HL-60 (cell line): ENCODE data around the gene BZW2.

ENCODE experiments used
- DNase-seq, 2 experiments: peaks; one replicate each; pipeline ENCODE4 v3.0.0-alpha.2; 2010 to 2020; ENCODE audit warnings: low read depth in 1 of 2, low spot score in 1 of 2
- H3K27ac ChIP-seq: fragments of 250-450 bp; sonication (Bioruptor Pico); replicated peaks from 2 replicates; pipeline ENCODE4 v1.5.1; 2020; ENCODE audit warnings: mild to moderate bottlenecking, moderate library complexity
- H3K27me3 ChIP-seq: fragments of 250-450 bp; sonication (Bioruptor Pico); 2 replicates; pipeline ENCODE4 v1.5.1; 2021; ENCODE audit warnings: mild to moderate bottlenecking, moderate library complexity; ENCODE audit not compliant: insufficient read depth, poor library complexity, severe bottlenecking
- H3K4me3 ChIP-seq: replicated peaks from 2 replicates; pipeline ENCODE4 v1.5.1; 2011; ENCODE audit warnings: mild to moderate bottlenecking, control low read depth, low read length; ENCODE audit not compliant: insufficient read depth
- CTCF ChIP-seq: IDR thresholded peaks from one replicate; pipeline ENCODE4 v1.5.1; 2011; ENCODE audit warnings: low read length, control low read depth, inconsistent platforms; ENCODE audit not compliant: insufficient read depth
- GABPA ChIP-seq: IDR thresholded peaks from 2 replicates; pipeline ENCODE4 v1.6.1; 2012; ENCODE audit warnings: low read depth
- POLR2AphosphoS5 ChIP-seq: IDR thresholded peaks from 2 replicates; pipeline ENCODE4 v1.6.1; 2012; ENCODE audit warnings: low read depth
- SPI1 ChIP-seq: IDR thresholded peaks from 2 replicates; pipeline ENCODE4 v1.6.1; 2012; ENCODE audit warnings: low read depth, mild to moderate bottlenecking, borderline replicate concordance
- TF ChIP-seq, protein P1 (sequence below): IDR thresholded peaks from 2 replicates; pipeline ENCODE4 v1.6.1; 2012; ENCODE audit warnings: low read depth; ENCODE audit not compliant: insufficient replicate concordance

Gene BZW2

DNA sequence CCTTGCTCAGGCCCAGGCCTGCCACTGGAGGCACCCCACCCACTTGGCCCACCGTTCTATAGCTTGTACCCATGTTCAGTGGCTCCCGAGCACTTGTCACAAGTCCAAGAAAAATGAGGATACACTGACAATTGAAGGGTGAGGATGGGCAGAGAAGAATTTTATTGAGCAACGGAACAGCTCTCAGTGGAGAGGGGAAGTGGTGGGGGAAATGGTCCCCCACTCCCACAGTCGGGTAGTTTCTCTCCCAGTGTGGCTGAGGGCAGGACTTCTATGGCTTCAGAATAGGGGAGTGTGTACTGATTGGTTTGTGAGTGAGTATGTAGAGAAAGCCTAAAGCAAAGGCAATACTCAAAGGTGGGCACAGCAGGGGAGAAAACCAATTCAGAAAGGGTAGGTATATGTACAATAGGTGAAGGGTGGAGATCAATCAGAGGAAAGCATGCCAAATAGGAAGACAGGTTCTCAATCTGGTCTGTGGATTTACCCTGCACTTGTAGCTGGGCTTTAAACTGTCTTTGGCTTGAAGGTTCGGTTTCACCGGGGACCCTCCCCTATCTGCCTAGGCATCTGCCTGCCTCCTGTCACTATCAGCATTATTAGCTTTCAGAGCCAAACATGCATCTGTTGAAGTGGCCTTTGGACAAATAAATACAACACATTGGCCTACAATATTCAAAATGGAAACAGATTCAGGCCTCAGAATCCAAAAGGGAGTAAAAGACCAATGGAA, 98.7 kb downstream of the BZW2 start:
- H3K27ac ChIP-seq = no peak overlapping the region
- H3K4me3 ChIP-seq = no peak overlapping the region
- no peaks in the 10 kb centered on the region for H3K27me3 ChIP-seq
- TF ChIP-seq POLR2AphosphoS5 (no peak), SPI1 (peak; percentile 67; the same call in 1 of the 2 replicates), GABPA (no peak), CTCF (no peak)
- TF ChIP-seq, protein P1, sequence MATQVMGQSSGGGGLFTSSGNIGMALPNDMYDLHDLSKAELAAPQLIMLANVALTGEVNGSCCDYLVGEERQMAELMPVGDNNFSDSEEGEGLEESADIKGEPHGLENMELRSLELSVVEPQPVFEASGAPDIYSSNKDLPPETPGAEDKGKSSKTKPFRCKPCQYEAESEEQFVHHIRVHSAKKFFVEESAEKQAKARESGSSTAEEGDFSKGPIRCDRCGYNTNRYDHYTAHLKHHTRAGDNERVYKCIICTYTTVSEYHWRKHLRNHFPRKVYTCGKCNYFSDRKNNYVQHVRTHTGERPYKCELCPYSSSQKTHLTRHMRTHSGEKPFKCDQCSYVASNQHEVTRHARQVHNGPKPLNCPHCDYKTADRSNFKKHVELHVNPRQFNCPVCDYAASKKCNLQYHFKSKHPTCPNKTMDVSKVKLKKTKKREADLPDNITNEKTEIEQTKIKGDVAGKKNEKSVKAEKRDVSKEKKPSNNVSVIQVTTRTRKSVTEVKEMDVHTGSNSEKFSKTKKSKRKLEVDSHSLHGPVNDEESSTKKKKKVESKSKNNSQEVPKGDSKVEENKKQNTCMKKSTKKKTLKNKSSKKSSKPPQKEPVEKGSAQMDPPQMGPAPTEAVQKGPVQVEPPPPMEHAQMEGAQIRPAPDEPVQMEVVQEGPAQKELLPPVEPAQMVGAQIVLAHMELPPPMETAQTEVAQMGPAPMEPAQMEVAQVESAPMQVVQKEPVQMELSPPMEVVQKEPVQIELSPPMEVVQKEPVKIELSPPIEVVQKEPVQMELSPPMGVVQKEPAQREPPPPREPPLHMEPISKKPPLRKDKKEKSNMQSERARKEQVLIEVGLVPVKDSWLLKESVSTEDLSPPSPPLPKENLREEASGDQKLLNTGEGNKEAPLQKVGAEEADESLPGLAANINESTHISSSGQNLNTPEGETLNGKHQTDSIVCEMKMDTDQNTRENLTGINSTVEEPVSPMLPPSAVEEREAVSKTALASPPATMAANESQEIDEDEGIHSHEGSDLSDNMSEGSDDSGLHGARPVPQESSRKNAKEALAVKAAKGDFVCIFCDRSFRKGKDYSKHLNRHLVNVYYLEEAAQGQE = no peak
- peak in 1 of 2 experiments; percentile 11 for DNase-seq

- TF ChIP-seq POLR2AphosphoS5 = no peak
- no peak for TF ChIP-seq SPI1
- no peak for TF ChIP-seq CTCF
- TF ChIP-seq, protein P1 = no peak
- no peak for TF ChIP-seq GABPA
- no peaks in the 10 kb centered on the region for H3K27me3 ChIP-seq
- no peak overlapping the region for H3K27ac ChIP-seq
- H3K4me3 ChIP-seq = no peak overlapping the region
- DNase-seq = no peak
Observed at GRCh38 chr7:16745645-16746044, 99.7 kb downstream of the BZW2 start.

- Histone ChIP-seq H3K27me3 (no peaks in the 10 kb centered on the region), H3K27ac (no peak overlapping the region), H3K4me3 (no peak overlapping the region)
- no peak for DNase-seq
- no peak for TF ChIP-seq POLR2AphosphoS5
- TF ChIP-seq, protein P1 = no peak
- no peak for TF ChIP-seq SPI1
- TF ChIP-seq CTCF = no peak
- TF ChIP-seq GABPA = no peak
Observed at GRCh38 chr7:16747102-16747501, 101.1 kb downstream of the BZW2 start.
